Activated CD8-positive, alpha-beta T cell treated with anti-CD3 and anti-CD28 coated beads for 36 hours (primary cell): ENCODE data around the gene BAK1. TPM values are rescaled to one million over a fixed set of nuclear protein-coding genes. Genes with fewer than 3 reads are reported as not detected.

Experiments
- ATAC-seq: fragments of 200-7000 bp; cut with Tn5 transposase; one replicate; pipeline ENCODE4 v1.10.0; 2021; ENCODE audit warnings: mild to moderate bottlenecking, moderate library complexity
- CTCF ChIA-PET: fragments of 350-600 bp; sonication (Branson Sonifier 250); formaldehyde crosslinking; loops from one replicate; lab custom pipeline; 2021; ENCODE audit warnings: antibody characterized with exemption; lab: Charles Lee
- POLR2A ChIA-PET: fragments of 350-600 bp; sonication (Branson Sonifier 250); formaldehyde crosslinking; loops from one replicate; lab custom pipeline; 2021; ENCODE audit warnings: antibody characterized with exemption; lab: Charles Lee
- DNase-seq: peaks from one replicate; pipeline ENCODE4 v3.0.0-alpha.2; 2020
- H3K27ac Mint-ChIP-seq: one replicate; pipeline ENCODE4 v1.8.0; 2021; ENCODE audit warnings: mild to moderate bottlenecking, mixed read lengths
- H3K27me3 Mint-ChIP-seq: one replicate; pipeline ENCODE4 v1.8.0; 2021; ENCODE audit warnings: mixed read lengths
- H3K36me3 Mint-ChIP-seq: one replicate; pipeline ENCODE4 v1.8.0; 2021; ENCODE audit warnings: low read depth, mixed read lengths
- H3K4me1 Mint-ChIP-seq: one replicate; pipeline ENCODE4 v1.8.0; 2021; ENCODE audit warnings: low read depth, mixed read lengths
- H3K4me3 Mint-ChIP-seq: one replicate; pipeline ENCODE4 v1.8.0; 2021; ENCODE audit warnings: mild to moderate bottlenecking, moderate library complexity, mixed read lengths
- H3K9me3 Mint-ChIP-seq: one replicate; pipeline ENCODE4 v1.8.0; 2021; ENCODE audit warnings: mixed read lengths
- intact Hi-C: fragments of 100-400 bp; cut with micrococcal nuclease; formaldehyde crosslinking; loops from one replicate; pipeline ENCODE4 v1.10.0; 2022
- total RNA-seq, 2 experiments: library from RNA; stranded (reverse); gene quantifications; one replicate each; pipeline ENCODE4 v1.2.3, GENCODE V29; 2021
- TF ChIP-seq, protein P1 (sequence below): fragments of 200-600 bp; IDR thresholded peaks from one replicate; pipeline ENCODE4 v1.8.0; 2022; ENCODE audit warnings: antibody characterized with exemption, mild to moderate bottlenecking

Gene BAK1
- total RNA-seq, 2 experiments from 2014 or later: 33.8 to 34.3 TPM

DNA sequence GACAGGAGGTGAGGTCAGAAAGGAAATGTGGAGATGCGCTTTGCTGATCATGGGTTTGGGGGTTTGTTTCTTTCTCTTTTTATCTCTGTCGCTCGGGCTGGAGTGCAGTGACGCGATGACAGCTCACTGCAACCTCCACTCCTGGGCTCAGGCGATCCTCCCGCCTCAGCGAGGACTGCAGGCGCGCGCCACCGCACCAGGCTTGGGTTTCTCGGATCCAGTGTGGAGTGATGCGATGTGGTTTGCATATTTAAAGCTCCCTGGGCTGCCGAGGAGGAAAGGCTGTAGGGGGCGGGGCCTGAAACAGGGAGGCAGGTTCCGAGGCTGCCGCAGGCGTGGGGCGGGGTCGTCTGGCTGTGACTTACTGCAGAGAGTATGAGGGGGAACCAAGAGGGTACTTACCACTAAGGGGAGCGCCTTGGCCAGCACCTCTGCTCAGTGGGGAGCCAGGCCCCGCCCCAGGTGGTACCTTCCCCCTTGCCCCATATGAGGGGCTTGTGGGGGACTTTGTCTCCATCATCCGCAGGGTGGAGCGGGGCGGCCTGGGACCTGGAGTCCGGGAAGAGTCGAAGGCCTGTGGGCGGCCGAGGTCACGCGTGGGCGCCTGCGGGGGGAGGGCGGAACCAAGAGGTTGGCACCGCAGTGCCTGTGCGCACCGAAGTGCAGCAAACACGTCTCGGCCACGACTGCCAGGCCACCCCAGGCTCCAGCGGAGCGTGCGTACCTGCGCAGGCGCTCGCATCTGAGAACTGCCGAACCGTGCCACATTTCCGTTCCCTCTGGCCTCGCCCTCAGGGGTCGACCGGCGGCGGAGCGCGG, 12.7 kb upstream of the BAK1 start:
- Mint-ChIP-seq H3K27ac (peak overlapping the region; percentile 67), H3K36me3 (no peaks in the 10 kb centered on the region), H3K4me1 (peaks cover 36% of the 10 kb centered on the region), H3K27me3 (no peaks in the 10 kb centered on the region), H3K4me3 (peak overlapping the region; percentile 61), H3K9me3 (no peaks in the 10 kb centered on the region)
- DNase-seq (peak; percentile 70), ATAC-seq (peak; percentile 65)
- ChIA-PET CTCF (interaction anchor here (0.8 to 4.1 kb wide), 5 partner anchors 12 to 110 kb away, joined by 3 to 16 read pairs (median 7); partner anchors contain the start of gene BAK1), POLR2A (interaction anchor here (1.1 to 2.4 kb wide), 4 partner anchors 29 to 274 kb away, joined by 3 to 9 read pairs (median 4); partner anchors contain the start of gene ITPR3)
- intact Hi-C loops: no loop called here
- TF ChIP-seq, protein P1, sequence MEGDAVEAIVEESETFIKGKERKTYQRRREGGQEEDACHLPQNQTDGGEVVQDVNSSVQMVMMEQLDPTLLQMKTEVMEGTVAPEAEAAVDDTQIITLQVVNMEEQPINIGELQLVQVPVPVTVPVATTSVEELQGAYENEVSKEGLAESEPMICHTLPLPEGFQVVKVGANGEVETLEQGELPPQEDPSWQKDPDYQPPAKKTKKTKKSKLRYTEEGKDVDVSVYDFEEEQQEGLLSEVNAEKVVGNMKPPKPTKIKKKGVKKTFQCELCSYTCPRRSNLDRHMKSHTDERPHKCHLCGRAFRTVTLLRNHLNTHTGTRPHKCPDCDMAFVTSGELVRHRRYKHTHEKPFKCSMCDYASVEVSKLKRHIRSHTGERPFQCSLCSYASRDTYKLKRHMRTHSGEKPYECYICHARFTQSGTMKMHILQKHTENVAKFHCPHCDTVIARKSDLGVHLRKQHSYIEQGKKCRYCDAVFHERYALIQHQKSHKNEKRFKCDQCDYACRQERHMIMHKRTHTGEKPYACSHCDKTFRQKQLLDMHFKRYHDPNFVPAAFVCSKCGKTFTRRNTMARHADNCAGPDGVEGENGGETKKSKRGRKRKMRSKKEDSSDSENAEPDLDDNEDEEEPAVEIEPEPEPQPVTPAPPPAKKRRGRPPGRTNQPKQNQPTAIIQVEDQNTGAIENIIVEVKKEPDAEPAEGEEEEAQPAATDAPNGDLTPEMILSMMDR: no peak

DNA sequence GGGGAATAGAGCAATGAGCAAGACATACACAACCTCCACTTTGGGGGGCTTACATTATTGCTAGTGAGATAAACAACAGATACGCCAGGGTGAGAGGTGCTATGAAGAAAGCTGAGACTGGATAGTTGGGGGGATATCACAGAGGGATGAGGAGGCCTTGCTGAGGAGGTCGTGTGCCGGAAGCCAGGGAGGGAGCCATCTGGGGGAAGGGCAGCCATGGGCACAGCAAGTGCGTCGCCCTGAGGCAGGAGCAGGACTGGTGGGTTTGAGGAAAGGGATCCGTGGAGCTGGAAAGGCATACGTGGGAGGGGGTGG, 12.2 kb upstream of the BAK1 start:
- Mint-ChIP-seq H3K36me3 (no peaks in the 10 kb centered on the region), H3K27me3 (no peaks in the 10 kb centered on the region), H3K4me3 (peak overlapping the region; percentile 61), H3K9me3 (no peaks in the 10 kb centered on the region), H3K27ac (peak overlapping the region; percentile 6), H3K4me1 (peaks cover 34% of the 10 kb centered on the region)
- intact Hi-C loops: no loop called here
- ChIA-PET POLR2A (interaction anchor here (1.1 to 2.4 kb wide), 3 partner anchors 30 to 273 kb away, joined by 3 to 9 read pairs (median 4); partner anchors contain the start of gene ITPR3), CTCF (interaction anchor here (1.5 to 4.1 kb wide), 4 partner anchors 12 to 108 kb away, joined by 3 to 16 read pairs (median 8); partner anchors contain the start of gene BAK1)
- TF ChIP-seq, protein P1: no peak
- no peak for DNase-seq
- no peak for ATAC-seq

DNA sequence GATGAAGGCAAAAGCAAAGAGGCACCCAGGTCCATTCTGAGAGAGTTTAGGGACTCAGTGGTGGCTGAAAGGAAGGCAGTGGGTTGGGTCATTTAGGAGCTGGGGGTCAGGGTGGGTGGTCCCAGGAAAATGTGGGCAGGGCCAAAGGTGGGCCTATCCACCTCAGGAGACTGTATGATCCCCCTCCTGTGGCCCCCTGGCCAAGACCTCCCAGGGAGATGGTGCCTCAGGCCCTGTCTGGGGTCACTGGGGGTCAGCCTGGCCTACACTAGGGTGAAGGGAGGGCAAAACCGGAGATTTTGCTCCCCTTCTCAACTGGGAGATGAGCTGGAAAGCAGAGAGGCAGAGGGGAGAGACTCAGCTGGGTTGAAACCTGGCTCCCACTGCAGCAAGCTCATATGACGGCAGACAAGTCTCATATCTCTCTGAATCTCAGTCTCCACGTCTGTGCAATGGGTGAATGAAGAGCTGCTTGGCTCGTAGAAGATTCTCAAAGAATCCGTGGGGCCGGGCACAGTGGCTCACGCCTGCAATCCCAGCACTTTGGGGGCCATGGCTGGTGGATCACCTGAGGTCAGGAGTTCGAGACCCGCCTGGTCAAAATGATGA, 11.5 kb upstream of the BAK1 start:
- H3K36me3 Mint-ChIP-seq: no peaks in the 10 kb centered on the region
- ATAC-seq (no peak), DNase-seq (no peak)
- intact Hi-C loops: loop anchor here (2.0 kb wide), 1 partner anchor 27 kb away; no protein-coding TSS in a partner anchor
- H3K27ac Mint-ChIP-seq: no peak overlapping the region
- H3K4me3 Mint-ChIP-seq: no peak overlapping the region
- no peaks in the 10 kb centered on the region for H3K9me3 Mint-ChIP-seq
- peaks cover 29% of the 10 kb centered on the region for H3K4me1 Mint-ChIP-seq
- POLR2A ChIA-PET: interaction anchor here (2.4 kb wide), 1 partner anchor 30 kb away, joined by 9 read pairs; the partner anchor contains the start of gene ITPR3
- no peaks in the 10 kb centered on the region for H3K27me3 Mint-ChIP-seq
- CTCF ChIA-PET: interaction anchor here (0.8 to 4.1 kb wide), 4 partner anchors 11 to 109 kb away, joined by 6 to 16 read pairs (median 7); partner anchors contain the start of gene BAK1
- TF ChIP-seq, protein P1: no peak

DNA sequence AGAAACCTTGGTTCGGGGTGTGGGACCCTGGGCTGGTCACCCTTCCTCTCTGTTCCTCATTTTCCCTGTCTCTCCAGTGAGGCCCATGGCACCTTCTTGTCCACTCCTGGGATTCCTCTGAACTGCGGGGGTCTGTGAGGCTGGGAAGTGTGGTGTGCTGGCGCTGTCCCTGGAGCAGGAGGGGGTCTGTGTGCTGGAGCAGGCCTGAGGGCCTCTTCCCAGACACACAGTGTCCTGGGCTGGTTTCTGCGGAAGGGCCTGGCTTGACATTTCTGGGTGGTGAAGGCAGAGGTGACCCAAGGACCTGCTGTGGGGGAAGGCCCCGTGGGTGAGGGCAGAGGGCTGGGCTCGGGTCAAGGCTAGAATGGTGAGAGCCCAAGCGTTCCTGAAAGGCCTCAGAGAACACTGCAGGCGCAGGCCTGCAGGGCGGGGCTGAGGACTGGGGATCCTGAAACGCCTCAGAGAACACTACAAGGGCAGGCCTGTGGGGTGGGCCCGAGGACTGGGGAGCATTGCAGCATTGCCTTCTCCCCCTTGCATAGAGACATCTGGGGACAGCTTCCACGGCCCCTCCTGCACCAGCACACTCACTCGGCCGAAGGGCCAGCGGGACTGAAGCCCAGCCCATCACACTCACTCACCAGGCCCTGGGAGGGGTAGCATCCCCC, 10.6 kb upstream of the BAK1 start:
- TF ChIP-seq, protein P1: no peak
- Mint-ChIP-seq H3K9me3 (no peaks in the 10 kb centered on the region), H3K27me3 (no peaks in the 10 kb centered on the region), H3K27ac (no peak overlapping the region), H3K4me3 (no peak overlapping the region), H3K4me1 (peaks cover 33% of the 10 kb centered on the region), H3K36me3 (no peaks in the 10 kb centered on the region)
- DNase-seq: no peak
- intact Hi-C loops: loop anchor here (2.0 kb wide), 1 partner anchor 28 kb away; no protein-coding TSS in a partner anchor
- no peak for ATAC-seq
- ChIA-PET CTCF (interaction anchor here (0.6 to 6.8 kb wide), 19 partner anchors 8 to 141 kb away, joined by 3 to 74 read pairs (median 5); partner anchors contain the start of gene ITPR3), POLR2A (interaction anchor here (0.9 to 2.4 kb wide), 3 partner anchors 23 to 104 kb away, joined by 3 to 9 read pairs (median 4); partner anchors contain the start of gene ITPR3)
